HG03064 (cell line): ENCODE data around the gene GASK1A.

ENCODE experiments used
- ATAC-seq: cut with Tn5 transposase; IDR thresholded peaks from one replicate; pipeline ENCODE4 v1.9.1; 2021; ENCODE audit warnings: low read depth; ENCODE audit not compliant: unreplicated experiment

The GASK1A gene

DNA sequence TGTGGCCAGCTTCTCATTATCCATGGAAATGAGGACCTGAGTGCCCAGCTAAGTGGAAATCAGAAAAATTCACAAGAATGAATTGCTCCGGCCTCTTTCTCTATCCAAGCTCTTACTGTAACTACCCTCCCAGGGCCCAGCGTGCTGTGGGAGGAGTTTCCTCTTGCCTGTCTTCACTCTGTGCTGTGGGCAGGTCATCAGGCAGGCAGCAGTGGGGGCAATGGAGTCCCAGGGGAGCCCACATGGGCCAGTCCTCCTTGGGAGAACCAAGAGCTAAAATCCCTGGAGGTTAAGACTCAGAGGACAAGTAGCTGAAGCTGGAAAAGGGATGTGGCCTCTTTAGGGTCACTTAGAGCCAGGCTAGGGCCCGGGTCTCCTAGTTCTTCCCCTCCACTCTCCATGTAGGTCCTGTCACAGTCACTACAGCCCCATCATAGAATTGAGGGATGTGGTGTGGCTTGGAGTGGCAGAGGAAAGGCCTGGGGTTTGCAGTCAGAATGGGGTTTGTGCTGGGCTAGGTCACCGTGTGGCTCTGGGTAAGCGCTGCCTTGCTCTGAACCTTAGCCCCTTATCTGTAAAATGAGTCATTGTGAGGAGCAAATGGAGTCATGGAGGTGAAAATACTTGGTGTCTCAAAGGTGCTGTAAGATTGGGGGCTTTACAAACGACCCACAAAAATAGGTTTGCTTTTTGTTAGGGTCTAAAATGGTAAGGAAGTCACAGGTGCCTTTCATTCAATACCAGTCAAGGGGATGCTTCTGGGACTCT is 3.7 kb downstream of the GASK1A start:
- ATAC-seq = no peak

DNA sequence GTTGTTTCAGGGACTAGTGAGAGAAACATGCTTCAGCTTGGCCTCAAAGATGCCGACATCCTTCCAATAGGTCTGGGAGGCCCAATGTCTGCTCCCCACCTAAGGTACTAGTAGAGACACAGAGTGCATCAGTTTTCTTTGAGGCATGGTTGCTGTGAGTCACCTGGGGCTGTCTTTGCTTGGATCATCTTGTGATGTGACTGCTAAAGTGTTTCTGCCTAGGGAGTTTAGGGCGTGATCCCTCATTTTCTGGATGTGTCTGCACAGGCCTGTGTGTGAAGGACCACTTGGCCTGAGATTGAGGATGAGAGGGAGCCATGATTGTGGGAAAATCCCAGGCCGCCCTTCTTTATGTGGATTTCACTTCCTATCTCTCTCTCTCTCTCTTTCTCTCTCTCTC is 4.8 kb downstream of the GASK1A start:
- no peak for ATAC-seq

DNA sequence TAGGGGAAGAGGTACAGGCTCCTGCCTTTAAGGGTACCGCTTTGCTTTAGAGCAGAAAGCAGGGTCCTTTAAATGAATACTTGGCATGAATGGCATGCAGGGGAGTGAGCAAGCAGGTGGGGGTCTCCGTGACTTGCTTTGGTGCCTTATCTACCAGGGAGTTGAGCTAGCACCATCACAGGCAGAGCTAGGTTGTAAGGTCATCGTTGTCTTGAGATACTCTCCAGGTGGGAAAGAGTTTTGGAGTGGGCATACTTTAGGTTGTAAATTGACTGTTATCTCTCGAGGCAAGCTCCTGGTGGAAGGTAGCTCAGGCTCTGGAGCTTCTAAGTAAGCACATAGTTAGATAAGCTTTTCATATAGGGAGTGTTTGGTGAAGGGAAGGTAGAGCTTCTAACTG is 5.6 kb downstream of the GASK1A start:
- no peak for ATAC-seq

DNA sequence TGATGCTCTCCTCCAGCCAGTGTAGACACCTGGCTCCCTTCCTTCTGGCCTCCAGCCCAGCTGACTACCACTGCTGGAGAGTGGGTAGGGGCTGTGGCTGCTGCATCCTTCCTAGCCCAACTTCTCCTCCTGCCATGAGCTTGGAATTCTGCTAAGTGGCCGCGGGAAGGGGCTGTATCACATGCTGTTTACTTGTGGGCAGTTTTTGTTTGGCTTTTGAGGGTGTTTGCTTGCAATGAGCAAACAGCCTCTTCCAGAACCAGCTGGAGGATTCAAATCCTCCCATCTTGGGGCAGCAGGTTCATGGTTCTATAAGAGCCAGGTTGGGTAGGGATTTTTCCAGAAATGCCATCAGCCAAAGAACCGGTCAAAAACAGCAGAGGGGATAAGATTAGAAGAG is 9.0 kb downstream of the GASK1A start:
- ATAC-seq = no peak

DNA sequence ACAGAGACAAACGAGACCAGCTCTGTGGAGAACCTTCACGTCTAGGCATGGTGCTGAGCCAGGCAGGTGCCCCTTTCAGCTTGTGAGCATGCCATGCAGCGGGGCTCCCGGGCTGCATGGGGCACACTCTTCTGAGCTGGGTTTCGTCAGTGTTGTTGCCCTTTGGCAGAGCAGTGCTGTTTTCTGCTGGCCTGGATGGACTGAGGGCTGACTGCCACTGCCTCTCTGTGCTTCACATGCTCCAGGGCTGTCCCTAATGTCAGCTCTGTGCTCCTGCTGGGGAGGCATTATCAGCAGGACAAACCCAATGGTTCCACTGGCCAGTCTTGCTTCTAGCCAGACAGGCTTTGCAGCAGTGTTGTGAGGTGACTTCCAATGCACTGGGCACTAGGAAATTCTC is 9.5 kb downstream of the GASK1A start:
- no peak for ATAC-seq

DNA sequence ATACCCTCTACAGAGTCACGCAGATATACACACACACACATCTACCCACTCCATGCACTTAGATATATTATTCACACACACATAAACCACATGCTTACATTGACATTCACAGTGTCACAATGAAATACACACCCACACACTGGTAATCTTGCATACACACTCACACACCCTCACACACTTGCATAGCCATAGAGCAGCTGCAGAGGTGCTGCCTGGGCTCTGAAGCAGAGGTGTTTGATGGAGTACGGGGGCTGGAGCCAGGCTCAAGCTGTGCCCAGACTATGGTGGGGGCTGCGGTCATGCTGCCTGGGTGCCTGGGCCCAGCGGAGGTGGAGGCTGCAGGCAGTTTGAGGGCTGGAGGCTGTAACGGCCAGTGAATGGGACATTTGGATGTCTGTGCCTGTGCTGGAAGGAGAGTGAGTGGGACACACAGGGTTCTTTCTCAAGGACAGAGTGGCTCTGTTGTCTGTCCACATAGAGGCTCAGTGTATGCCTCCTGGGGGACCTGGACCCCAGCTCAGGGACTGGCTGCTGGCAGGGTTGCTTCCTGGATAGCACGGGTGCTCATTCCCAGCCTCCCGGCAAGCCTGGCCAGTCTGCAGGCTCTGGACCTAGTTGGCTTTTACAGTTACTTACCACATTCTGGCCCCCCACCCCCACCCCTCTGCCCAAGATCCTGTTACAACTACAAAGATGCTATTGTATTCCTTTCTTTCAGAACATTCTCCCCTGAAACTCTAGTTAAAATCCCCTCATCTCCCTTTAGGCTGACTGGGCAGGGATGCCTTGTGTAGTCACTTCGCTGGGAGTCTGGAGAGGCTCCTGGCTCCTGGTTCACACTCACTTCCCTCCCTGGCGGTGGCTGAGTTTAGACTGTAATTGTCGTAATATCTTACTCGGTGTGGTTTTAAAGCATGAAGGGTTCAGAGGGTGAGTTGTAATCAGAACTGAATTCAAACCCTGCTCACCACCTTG is 12.5 kb downstream of the GASK1A start:
- no peak for ATAC-seq

DNA sequence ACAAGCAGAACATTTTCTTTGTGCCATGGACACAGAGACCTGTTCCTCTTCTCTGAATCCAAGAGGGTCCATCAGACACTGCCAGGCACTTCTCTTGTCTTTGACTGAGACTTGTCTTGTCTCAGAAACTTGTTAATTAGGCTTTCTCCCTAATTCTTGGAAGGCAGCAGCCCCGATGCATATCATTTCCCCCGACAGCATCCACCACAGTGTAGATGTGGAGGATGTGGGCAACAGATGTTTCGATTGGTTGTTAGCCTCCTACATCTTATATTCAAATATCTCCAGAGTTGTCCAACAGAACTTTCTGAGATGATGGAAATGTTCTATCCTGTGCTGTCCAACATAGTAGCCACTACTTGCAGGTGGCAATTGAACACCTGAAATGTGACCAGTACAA is 15.5 kb downstream of the GASK1A start:
- no peak for ATAC-seq

DNA sequence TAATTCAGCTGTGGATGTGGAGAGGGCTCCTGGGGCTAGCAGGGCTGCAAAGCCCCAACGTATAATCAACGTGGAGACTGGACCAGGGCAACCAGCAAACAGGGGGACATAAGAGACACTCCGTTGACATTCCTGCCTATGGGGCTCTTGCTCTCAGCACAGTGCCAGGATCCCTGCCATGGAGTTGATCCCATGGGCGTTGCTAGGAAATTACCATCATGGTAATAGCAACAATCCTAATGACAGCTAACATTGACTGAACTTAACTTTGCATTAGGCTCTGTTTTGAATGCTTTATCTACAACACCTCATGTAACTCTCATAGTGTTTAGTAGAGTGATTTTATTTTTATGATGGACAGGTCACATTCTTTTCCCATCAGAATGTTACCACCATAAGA is 16.9 kb downstream of the GASK1A start:
- ATAC-seq = no peak

DNA sequence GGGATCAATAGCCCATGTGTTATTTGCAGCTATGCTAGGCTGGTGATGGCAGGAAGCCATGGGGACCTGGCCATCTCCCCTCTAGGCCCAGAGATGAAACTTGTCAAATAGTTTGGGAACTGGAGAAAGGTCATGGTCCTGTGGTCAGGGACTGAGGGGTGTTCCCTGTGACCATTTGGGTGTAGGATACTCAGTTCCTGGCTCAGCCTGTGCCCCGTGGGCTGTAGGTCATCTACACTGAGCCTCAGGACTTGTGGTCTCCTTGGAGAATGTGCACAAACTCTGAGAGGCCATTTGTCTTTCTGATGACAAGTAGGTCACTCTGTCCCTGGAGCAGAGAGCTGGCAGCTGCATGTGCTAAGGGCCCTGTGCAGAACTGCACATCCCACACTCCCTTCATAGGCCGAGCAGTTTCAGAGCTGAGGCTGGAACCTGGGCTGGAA is 17.5 kb downstream of the GASK1A start:
- ATAC-seq = no peak

DNA sequence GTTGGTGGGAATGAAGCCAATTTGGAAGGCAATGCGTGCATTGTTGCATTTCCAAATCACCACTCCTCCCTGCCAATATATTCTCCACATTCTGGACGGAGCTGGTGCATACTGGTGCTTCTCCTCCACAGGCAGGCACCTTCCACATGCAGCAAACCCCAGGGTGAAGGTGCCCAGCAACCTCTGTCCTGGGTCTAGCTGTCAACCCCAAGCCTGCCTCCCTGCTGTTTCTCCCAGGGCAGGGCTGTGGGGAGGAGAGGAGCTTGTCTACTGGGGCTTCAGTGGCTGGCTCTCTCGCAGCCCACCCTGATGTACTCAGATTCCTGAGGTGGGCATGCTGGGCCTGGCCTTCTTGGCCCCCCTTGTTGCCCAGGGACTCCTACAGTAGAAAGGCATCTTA is 20.1 kb downstream of the GASK1A start:
- ATAC-seq = no peak

DNA sequence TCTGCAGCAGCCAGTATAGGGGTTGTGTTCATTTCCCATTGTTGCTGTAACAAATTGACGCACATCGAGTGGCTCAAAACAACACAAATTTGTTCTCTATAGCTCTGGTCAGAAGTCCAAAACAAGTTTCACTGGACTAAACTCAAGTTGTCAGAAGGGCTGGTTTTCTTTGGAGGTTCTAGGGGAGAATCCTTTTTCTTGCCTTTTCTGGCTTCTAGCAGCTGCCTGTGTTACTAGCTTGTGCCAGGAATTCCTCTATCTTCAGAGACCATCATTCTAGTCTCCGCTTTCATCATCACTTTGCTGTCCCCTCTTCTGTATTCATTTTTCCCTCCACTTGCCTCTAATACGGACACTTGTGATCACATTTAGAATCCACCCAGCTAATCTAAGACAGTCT is 20.5 kb downstream of the GASK1A start:
- ATAC-seq = no peak

DNA sequence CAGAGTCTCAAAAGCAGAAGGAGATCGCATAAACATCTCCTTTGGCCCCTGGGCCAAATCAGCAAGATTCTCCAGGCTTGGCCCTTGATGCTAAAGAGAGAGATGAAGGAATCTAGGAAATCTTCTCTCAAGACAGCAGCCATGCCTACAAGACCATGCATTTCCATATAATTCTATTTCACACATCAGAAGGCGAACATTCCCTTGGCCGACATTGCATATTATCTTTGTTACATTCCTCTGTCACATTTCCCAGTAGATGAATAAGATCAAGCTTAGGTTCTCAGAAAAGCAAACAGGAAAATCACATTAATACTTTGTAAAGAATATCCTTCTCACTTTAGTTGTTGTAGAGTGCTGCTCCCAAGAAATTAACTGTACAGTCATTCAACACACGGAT is 21.3 kb downstream of the GASK1A start:
- no peak for ATAC-seq

DNA sequence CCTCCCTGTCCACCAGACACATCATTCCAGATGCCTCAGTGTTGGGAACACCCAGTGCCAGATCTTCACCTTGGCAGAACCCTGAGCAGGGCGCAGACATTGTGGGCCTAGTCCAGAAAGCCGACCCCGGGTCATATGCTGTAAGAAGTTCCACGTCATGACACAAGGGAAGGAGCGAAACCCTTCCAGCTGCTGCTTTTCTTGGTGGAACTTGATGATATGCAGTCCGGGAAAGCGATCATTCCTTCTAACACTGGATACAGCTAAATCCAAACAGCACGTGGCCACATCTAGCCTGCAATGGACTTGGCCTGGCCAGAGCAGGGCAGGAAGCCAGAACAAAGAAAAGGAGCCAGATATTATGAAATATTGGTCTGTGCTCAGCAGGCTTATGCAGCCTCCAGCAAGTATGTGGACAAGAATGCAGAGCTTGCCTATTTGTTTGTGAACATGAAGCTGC is 22.0 kb downstream of the GASK1A start:
- ATAC-seq = no peak

DNA sequence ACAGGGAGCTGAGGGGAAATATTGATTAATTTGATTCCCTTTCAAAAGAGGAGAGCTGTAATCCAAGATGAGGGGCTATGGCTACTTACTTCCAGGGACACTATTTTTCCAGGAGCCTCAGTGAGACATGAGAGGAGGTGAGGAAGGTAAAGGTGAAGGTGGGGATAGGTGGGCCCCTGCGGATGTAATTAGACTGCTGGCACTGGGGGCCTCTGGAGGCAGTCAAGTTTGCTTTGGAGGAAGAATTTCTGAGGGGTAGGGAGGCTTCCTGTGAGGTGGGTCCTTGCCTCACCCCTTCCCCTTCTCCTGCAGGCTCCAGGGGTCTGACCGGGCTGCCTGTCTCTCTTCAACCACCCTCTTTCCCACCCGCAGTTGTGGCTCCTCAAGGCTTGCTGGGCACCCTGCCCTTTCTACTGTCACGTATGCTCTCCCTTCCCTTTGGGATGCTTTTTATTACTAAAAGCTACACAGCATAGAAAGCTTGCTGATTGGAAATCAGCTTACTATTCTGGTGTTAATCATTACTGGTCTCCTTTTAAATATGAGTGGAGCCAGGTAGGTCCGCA is 22.5 kb downstream of the GASK1A start:
- ATAC-seq = no peak

DNA sequence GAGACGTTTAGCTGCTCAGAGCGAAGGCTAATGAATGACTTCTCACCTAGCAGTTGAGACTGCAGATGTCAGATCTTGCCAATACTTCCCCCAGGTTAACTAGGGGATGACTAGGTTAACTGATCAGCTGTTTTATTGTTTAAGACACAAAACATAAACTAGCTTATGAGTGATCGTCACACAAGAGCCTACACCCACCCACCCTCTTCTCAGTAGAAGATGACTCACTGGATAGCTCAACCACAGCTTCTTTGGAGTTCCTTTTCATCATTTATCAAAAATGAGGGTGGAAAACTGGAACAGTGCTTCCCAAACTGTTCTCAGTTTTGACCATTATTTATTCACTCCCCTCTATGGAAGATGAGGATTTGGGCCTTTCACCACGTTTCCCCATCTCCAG is 25.2 kb downstream of the GASK1A start:
- no peak for ATAC-seq

DNA sequence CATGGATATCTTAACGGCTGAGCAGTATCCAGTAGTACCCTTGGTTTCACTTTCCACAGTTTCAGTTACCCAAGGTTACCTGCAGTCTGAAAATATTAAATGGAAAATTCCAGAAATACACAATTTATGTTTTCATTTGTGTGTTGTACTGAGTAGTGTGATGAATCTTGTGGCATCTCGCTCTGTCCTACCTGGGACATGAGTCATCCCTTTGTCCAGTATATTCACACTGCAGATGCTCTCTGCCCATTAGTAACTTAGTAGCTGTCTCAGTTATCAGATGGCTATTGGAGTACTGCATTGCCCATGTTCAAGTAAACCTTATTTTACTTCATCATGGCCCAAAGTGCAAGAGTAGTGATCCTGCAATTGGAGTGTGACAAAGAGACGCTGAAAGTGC is 26.1 kb downstream of the GASK1A start:
- no peak for ATAC-seq

DNA sequence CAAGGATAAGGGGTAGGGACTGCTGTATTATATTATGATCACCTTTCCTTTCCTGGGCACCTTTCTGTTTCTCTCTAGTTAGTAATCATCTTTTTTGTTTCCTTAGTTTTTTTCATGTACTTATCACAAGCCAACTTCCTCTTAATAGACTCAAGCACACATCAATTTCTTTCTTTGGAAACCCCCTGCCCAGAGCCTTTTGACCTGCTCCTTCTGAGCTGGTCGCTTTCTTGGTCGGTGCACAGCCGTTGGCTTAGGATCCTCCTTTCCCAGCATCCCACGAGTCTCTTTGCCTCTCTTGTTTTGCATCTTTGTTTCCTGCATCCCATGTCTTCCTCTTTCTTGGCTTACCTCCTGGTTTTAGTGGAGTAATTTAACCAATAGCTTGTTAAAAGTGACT is 26.9 kb downstream of the GASK1A start:
- ATAC-seq = no peak

DNA sequence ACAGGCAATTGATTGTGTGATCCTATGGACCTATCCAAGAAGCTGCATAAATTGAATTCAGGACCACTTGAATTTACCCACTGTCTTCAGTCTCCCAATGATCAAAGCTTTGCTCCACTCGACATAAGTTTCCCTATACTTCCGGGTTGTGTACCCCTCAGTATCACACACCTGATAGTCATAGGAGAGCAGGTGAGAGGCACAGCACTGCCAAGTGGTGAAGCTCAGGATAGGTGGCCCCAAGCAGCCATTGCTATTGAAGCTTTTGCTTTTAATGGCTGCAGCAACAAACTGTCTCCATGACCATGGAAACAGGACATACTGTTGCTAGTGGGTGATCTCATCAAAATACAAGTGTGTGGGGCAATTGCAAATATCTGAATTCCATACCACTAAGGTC is 27.7 kb downstream of the GASK1A start:
- no peak for ATAC-seq

DNA sequence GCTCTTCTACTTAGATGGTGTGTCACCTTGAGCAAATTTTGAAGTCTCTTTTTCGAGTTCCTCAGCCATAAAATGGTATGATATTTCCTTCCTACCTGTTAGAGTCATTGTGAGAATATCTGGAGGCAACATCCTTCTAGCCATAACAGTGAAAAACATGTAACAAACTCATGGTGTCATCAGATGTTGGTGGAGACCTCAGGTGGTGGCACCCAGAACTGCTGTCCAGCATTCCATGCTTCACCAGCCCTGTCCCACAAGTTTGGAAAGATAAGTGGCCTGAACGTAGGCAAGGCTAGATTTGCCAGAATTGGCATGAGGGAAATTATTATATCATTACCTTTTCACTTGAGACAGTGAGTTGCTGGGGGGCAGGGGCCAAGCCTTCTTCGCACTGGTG is 30.4 kb downstream of the GASK1A start:
- ATAC-seq = no peak

DNA sequence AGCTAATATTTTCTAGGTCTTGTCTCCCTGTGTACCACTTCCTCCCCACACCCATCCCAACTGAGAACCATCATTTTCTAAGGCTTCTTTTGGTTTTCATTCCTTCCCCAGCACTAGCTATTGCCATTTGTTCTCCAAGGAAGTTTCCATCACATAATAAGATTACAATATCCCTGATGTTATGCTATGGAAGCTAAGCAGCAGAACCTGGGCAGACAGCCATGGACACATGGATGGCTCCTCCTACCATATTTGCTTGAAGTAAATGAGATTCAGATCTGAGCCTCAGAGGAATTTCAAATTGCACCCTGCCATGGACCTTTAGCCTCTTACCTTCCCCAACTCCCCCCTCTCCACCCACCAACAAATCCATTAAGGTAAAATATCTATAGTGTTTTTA is 31.5 kb downstream of the GASK1A start:
- no peak for ATAC-seq

DNA sequence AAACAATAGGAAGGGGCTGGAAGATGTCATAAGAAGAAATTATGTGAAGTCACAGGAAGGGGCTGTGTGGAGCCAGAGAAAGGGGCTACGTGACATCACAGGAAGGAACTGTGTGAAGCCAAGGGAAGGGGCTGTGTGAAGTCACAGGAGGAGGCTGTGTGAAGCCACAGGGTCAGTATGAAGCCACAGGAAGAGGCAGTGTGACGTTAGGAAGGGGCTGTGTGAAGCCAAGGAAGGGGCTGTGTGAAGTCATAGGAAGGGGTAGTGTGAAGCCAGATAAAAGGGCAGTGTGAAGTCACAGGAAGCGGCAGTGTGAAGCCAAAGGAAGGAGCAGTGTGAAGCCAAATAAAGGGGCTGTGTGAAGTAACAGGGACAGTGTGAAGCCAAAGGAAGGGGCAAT is 32.5 kb downstream of the GASK1A start:
- ATAC-seq = no peak
